WERI-Rb-1 (cell line): ENCODE data around the gene LRP1.

ENCODE experiments used
- DNase-seq: peaks from one replicate; pipeline ENCODE4 v3.0.0-alpha.2; 2020
- H3K27ac ChIP-seq: fragments of 250-450 bp; sonication (Bioruptor Pico); 2 replicates; pipeline ENCODE4 v1.5.1; 2020; ENCODE audit warnings: mild to moderate bottlenecking, moderate library complexity
- H3K27me3 ChIP-seq: fragments of 250-450 bp; sonication (Bioruptor Pico); 2 replicates; pipeline ENCODE4 v1.5.1; 2021; ENCODE audit warnings: mild to moderate bottlenecking, low read depth, moderate library complexity; ENCODE audit not compliant: insufficient read depth, severe bottlenecking
- H3K36me3 ChIP-seq: fragments of 250-450 bp; sonication (Bioruptor Pico); 2 replicates; pipeline ENCODE4 v1.5.1; 2020; ENCODE audit warnings: mild to moderate bottlenecking, moderate library complexity
- H3K4me3 ChIP-seq: 2 replicates; pipeline ENCODE4 v1.5.1; 2011; ENCODE audit warnings: low read depth, mild to moderate bottlenecking, control low read depth, low read length
- H3K9me3 ChIP-seq: fragments of 250-450 bp; sonication (Bioruptor Pico); 2 replicates; pipeline ENCODE4 v1.5.1; 2021; ENCODE audit warnings: mild to moderate bottlenecking, moderate library complexity; ENCODE audit not compliant: severe bottlenecking
- TF ChIP-seq, protein P1 (sequence below): IDR thresholded peaks from 2 replicates; pipeline ENCODE4 v1.5.1; 2011; ENCODE audit warnings: low read depth, mild to moderate bottlenecking, control low read depth, inconsistent platforms, low read length

Gene LRP1

GRCh38 chr12:57242691-57243454 lies 114.6 kb downstream of the LRP1 start:
- peak overlapping the region; percentile 45 for H3K4me3 ChIP-seq
- no peaks in the 10 kb centered on the region for H3K36me3 ChIP-seq
- H3K27ac ChIP-seq: no peak overlapping the region
- TF ChIP-seq, protein P1, sequence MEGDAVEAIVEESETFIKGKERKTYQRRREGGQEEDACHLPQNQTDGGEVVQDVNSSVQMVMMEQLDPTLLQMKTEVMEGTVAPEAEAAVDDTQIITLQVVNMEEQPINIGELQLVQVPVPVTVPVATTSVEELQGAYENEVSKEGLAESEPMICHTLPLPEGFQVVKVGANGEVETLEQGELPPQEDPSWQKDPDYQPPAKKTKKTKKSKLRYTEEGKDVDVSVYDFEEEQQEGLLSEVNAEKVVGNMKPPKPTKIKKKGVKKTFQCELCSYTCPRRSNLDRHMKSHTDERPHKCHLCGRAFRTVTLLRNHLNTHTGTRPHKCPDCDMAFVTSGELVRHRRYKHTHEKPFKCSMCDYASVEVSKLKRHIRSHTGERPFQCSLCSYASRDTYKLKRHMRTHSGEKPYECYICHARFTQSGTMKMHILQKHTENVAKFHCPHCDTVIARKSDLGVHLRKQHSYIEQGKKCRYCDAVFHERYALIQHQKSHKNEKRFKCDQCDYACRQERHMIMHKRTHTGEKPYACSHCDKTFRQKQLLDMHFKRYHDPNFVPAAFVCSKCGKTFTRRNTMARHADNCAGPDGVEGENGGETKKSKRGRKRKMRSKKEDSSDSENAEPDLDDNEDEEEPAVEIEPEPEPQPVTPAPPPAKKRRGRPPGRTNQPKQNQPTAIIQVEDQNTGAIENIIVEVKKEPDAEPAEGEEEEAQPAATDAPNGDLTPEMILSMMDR: peak; percentile 79
- peak; percentile 91 for DNase-seq
- H3K27me3 ChIP-seq: peaks cover 14% of the 10 kb centered on the region
- H3K9me3 ChIP-seq: no peaks in the 10 kb centered on the region

GRCh38 chr12:57243521-57244311 lies 115.4 kb downstream of the LRP1 start:
- no peaks in the 10 kb centered on the region for H3K9me3 ChIP-seq
- DNase-seq: peak; percentile 90
- H3K36me3 ChIP-seq: no peaks in the 10 kb centered on the region
- peak overlapping the region; percentile 45 for H3K4me3 ChIP-seq
- H3K27ac ChIP-seq: peak overlapping the region; percentile 48
- peaks cover 14% of the 10 kb centered on the region for H3K27me3 ChIP-seq
- TF ChIP-seq, protein P1: peak; percentile 71

DNA sequence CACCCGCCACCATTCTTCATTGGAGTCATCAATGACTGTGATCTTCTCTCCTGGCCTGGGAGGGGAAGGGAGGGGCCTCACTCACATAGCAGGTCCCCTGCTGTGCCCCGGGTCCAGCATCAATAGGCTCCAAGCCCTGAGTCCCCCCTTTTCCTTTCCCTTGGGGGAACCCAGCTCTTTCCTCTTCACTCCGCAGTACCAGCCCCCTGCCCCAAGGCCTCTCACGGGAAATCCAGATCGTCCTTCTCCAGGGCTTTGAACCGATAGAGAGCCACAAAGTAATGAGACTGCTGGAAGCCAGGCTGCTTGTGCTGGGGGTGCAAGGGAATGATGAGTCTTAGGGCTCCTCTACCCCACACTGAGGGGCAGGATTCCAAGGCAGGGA lies 116.0 kb downstream of the LRP1 start:
- peaks cover 14% of the 10 kb centered on the region for H3K27me3 ChIP-seq

GRCh38 chr12:57247041-57247440 lies 118.8 kb downstream of the LRP1 start:
- Histone ChIP-seq H3K27me3 (peaks cover 5% of the 10 kb centered on the region), H3K36me3 (no peaks in the 10 kb centered on the region), H3K27ac (no peak overlapping the region), H3K9me3 (no peaks in the 10 kb centered on the region), H3K4me3 (no peak overlapping the region)
- no peak for DNase-seq
- TF ChIP-seq, protein P1: no peak

More for the DNA sequence above, 116.0 kb downstream of the LRP1 start:
- Histone ChIP-seq H3K27ac (peak overlapping the region; percentile 48), H3K9me3 (no peaks in the 10 kb centered on the region), H3K36me3 (no peaks in the 10 kb centered on the region), H3K4me3 (no peak overlapping the region)
- TF ChIP-seq, protein P1: no peak
- DNase-seq: no peak

DNA sequence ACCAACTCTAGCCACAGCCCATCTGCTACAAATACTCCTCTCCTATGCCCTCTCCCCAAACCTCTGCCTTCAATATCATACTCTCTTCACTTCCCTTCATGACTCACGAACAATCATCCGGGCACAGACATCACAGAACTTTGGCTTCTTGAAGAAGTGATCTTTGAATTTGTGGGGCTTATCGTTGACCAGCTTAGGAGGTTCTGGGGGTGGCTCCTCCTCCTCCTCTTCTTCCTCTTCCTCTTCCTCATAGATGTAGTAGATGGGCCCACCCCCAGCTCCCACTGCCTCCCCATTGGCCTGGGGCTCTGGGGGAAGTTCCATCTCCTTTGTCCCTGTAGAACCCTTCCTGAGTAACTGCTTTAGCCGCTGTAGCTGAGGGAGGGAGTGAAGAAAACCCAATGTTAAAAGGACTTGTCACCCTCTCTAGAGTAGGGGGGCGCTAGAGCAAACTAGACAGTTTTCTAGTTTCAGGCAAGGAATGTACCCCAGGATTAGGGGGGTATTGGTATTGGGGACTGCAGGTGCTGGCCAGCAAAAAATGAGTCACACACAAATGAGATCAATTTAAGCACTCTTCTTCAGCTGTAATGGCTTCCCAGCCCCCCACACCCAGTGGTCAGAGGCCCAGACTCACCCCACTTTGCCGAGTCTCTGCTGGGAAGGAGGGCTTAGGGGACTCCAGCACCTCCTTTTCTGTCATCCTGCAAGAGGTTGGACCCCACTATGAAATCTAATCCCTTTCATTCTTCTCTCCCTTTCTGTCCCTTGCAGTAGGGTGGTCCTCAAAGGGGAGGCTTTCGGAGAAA lies 120.9 kb downstream of the LRP1 start:
- Histone ChIP-seq H3K4me3 (no peak overlapping the region), H3K27me3 (no peaks in the 10 kb centered on the region), H3K36me3 (no peaks in the 10 kb centered on the region), H3K27ac (no peak overlapping the region), H3K9me3 (no peaks in the 10 kb centered on the region)
- TF ChIP-seq, protein P1: no peak
- no peak for DNase-seq
